Sciatic nerve (tissue), 2 donors: Measurements from ENCODE around the gene LMOD2. TPM values are rescaled to one million over a fixed set of nuclear protein-coding genes. Genes with fewer than 3 reads are reported as not detected.

ENCODE experiments used
- ATAC-seq: fragments of 200-7000 bp; cut with Tn5 transposase; one replicate; pipeline ENCODE4 v1.9.1; 2020; ENCODE audit warnings: mild to moderate bottlenecking, moderate library complexity
- DNase-seq: peaks from one replicate; pipeline ENCODE4 v3.0.0-alpha.2; 2020; ENCODE audit warnings: low spot score
- intact Hi-C: fragments of 100-400 bp; cut with DNase I; formaldehyde crosslinking; loops from one replicate; pipeline ENCODE4 v1.14.2; 2022
- total RNA-seq: library from RNA; stranded (reverse); fragmentation: NEBNext Ultra II Directional; extraction: Animal tissue kit (Norgen Biotek cat#: 25700); gene quantifications from one replicate; pipeline ENCODE4 v1.2.1, GENCODE V29; 2021
- donor health status: DM: no; HTN: no; CAD: no.
- donor health status: DM: no; HTN: no; CAD: no.

The LMOD2 gene
- total RNA-seq, 1 donor from 2014 or later: not detected

- no peak for DNase-seq
- ATAC-seq: no peak
- intact Hi-C loops: no loop called here
Measured at GRCh38 chr7:123665157-123665556, 9.5 kb downstream of the LMOD2 start.

- DNase-seq (no peak), ATAC-seq (no peak)
- intact Hi-C loops: no loop called here
Measured at GRCh38 chr7:123665896-123666295, 10.2 kb downstream of the LMOD2 start.

GRCh38 chr7:123666492-123666891 lies 10.8 kb downstream of the LMOD2 start:
- no peak for ATAC-seq
- intact Hi-C loops: no loop called here
- DNase-seq: no peak

- no peak for DNase-seq
- intact Hi-C loops: no loop called here
- ATAC-seq: no peak
Measured at GRCh38 chr7:123669485-123669884, 13.8 kb downstream of the LMOD2 start.

GRCh38 chr7:123673137-123673732 lies 17.6 kb downstream of the LMOD2 start:
- no peak for DNase-seq
- ATAC-seq: no peak
- intact Hi-C loops: loop anchor here (10.0 kb wide), 1 partner anchor 188 kb away; no protein-coding TSS in a partner anchor

GRCh38 chr7:123673752-123674398 lies 18.2 kb downstream of the LMOD2 start:
- no peak for DNase-seq
- intact Hi-C loops: loop anchor here (10.0 kb wide), 1 partner anchor 189 kb away; no protein-coding TSS in a partner anchor

GRCh38 chr7:123674399-123675180 lies 18.9 kb downstream of the LMOD2 start:
- DNase-seq: no peak
- intact Hi-C loops: loop anchor here (10.0 kb wide), 1 partner anchor 190 kb away; no protein-coding TSS in a partner anchor
- ATAC-seq: peak; percentile 79

More at GRCh38 chr7:123673752-123674398, 18.2 kb downstream of the LMOD2 start:
- ATAC-seq: no peak

- intact Hi-C loops: loop anchor here (10.0 kb wide), 1 partner anchor 190 kb away; no protein-coding TSS in a partner anchor
Measured at GRCh38 chr7:123675181-123675473, 19.5 kb downstream of the LMOD2 start.

GRCh38 chr7:123677061-123677715 lies 21.5 kb downstream of the LMOD2 start:
- intact Hi-C loops: loop anchor here (10.0 kb wide), 1 partner anchor 192 kb away; no protein-coding TSS in a partner anchor
- no peak for DNase-seq
- ATAC-seq: no peak

More at GRCh38 chr7:123675181-123675473, 19.5 kb downstream of the LMOD2 start:
- DNase-seq: no peak
- ATAC-seq: peak; percentile 81

GRCh38 chr7:123679614-123680013 lies 23.9 kb downstream of the LMOD2 start:
- intact Hi-C loops: loop anchor here (10.0 kb wide), 1 partner anchor 195 kb away; no protein-coding TSS in a partner anchor
- DNase-seq (no peak), ATAC-seq (no peak)

GRCh38 chr7:123680580-123680979 lies 24.9 kb downstream of the LMOD2 start:
- intact Hi-C loops: no loop called here
- no peak for ATAC-seq
- DNase-seq: no peak

GRCh38 chr7:123681561-123681960 lies 25.9 kb downstream of the LMOD2 start:
- no peak for ATAC-seq
- intact Hi-C loops: no loop called here
- no peak for DNase-seq

GRCh38 chr7:123682690-123683089 lies 27.0 kb downstream of the LMOD2 start:
- DNase-seq (no peak), ATAC-seq (peak; percentile 53)
- intact Hi-C loops: no loop called here

GRCh38 chr7:123687161-123687560 lies 31.5 kb downstream of the LMOD2 start:
- no peak for ATAC-seq

GRCh38 chr7:123687727-123688126 lies 32.1 kb downstream of the LMOD2 start:
- no peak for DNase-seq
- no peak for ATAC-seq
- intact Hi-C loops: no loop called here

More at GRCh38 chr7:123687161-123687560, 31.5 kb downstream of the LMOD2 start:
- intact Hi-C loops: no loop called here
- no peak for DNase-seq

- ATAC-seq (no peak), DNase-seq (no peak)
- intact Hi-C loops: no loop called here
Measured at GRCh38 chr7:123689250-123689649, 33.6 kb downstream of the LMOD2 start.

GRCh38 chr7:123690550-123690949 lies 34.9 kb downstream of the LMOD2 start:
- intact Hi-C loops: no loop called here

GRCh38 chr7:123692471-123692877 lies 36.8 kb downstream of the LMOD2 start:
- no peak for DNase-seq
- intact Hi-C loops: no loop called here
- no peak for ATAC-seq

More at GRCh38 chr7:123690550-123690949, 34.9 kb downstream of the LMOD2 start:
- ATAC-seq (no peak), DNase-seq (no peak)

- ATAC-seq (no peak), DNase-seq (no peak)
- intact Hi-C loops: no loop called here
Measured at GRCh38 chr7:123695944-123696677, 40.4 kb downstream of the LMOD2 start.
